Endothelial cell of umbilical vein (primary cell): ENCODE measurements around the gene APBB2. TPM values are rescaled to one million over a fixed set of nuclear protein-coding genes. Genes with fewer than 3 reads are reported as not detected.

ENCODE experiments used
- BruUV-seq: library from RNA; stranded (reverse); fragments of 400-500 nt; replicated peaks from 2 replicates; lab custom pipeline; 2021; lab: Mats Ljungman, UMichigan
- CTCF ChIA-PET: fragments of 300-600, 350-600 bp; sonication (Branson Sonifier 250); formaldehyde crosslinking; loops from one replicate; lab custom pipeline; 2021; ENCODE audit warnings: antibody characterized with exemption, inconsistent platforms; lab: Charles Lee
- POLR2A ChIA-PET: fragments of 300-600, 350-600 bp; sonication (Branson Sonifier 250); formaldehyde crosslinking; loops from one replicate; lab custom pipeline; 2021; ENCODE audit warnings: antibody characterized with exemption, inconsistent platforms; lab: Charles Lee
- DNase-seq: peaks from one replicate; pipeline ENCODE4 v3.0.0-alpha.2; 2011; ENCODE audit warnings: low read depth, low spot score
- FAIRE-seq: peaks from 2 replicates; lab custom pipeline; 2011; peaks lifted over from hg19 to GRCh38; lab: Jason Lieb, UNC
- H2AFZ ChIP-seq: 2 replicates; pipeline ENCODE4 v1.6.0; 2012; ENCODE audit warnings: low read depth, low read length, control low read depth, inconsistent platforms
- H3K27ac ChIP-seq: 2 replicates; pipeline ENCODE4 v1.5.1; 2011; ENCODE audit warnings: low read depth, mild to moderate bottlenecking, control low read depth, low read length, moderate library complexity; ENCODE audit not compliant: insufficient read depth
- H3K27me3 ChIP-seq, 2 experiments: 2 replicates each; pipeline versions ENCODE4 v1.6.0 to v1.6.1; 2011; ENCODE audit warnings: low read length in 2 of 2, mixed read lengths in 1 of 2; ENCODE audit not compliant: control insufficient read depth in 2 of 2, insufficient read depth in 2 of 2
- H3K36me3 ChIP-seq, 2 experiments: 2 replicates in 1 of 2; 3 replicates in 1 of 2; pipeline ENCODE4 v1.5.1; 2011; ENCODE audit warnings: low read length in 2 of 2, mild to moderate bottlenecking in 1 of 2, moderate library complexity in 1 of 2; ENCODE audit not compliant: control insufficient read depth in 2 of 2, insufficient read depth in 2 of 2; ENCODE audit errors: extremely low read depth in 1 of 2
- H3K4me1 ChIP-seq: 3 replicates; pipeline ENCODE4 v1.5.1; 2011; ENCODE audit warnings: mild to moderate bottlenecking, low read length; ENCODE audit not compliant: control insufficient read depth, insufficient read depth; ENCODE audit errors: extremely low read depth
- H3K4me2 ChIP-seq: 2 replicates; pipeline ENCODE4 v1.6.1; 2011; ENCODE audit warnings: low read length, control low read depth, mixed read lengths; ENCODE audit not compliant: insufficient read depth
- H3K4me3 ChIP-seq, 3 experiments: fragments of 200-600 bp in 1 of 3; sonication (generic), shearing (Covaris generic) in 1 of 3; replicated peaks in 1 of 3; 2 replicates each; pipeline ENCODE4 v1.5.1; 2011 to 2016; ENCODE audit warnings: control low read depth in 3 of 3, low read length in 3 of 3, mild to moderate bottlenecking in 2 of 3, inconsistent platforms in 1 of 3, low read depth in 1 of 3, moderate library complexity in 1 of 3; ENCODE audit not compliant: insufficient read depth in 1 of 3
- H3K79me2 ChIP-seq: 2 replicates; pipeline ENCODE4 v1.6.0; 2012; ENCODE audit warnings: low read length, inconsistent platforms; ENCODE audit not compliant: control insufficient read depth, insufficient read depth
- H3K9ac ChIP-seq: replicated peaks from 2 replicates; pipeline ENCODE3; 2011; ENCODE audit warnings: low read length, control low read depth; ENCODE audit not compliant: insufficient read depth; ENCODE audit errors: extremely low read depth
- H3K9me1 ChIP-seq: replicated peaks from 3 replicates; pipeline ENCODE4 v1.6.0; 2011; ENCODE audit warnings: mild to moderate bottlenecking, low read length; ENCODE audit not compliant: control insufficient read depth, insufficient read depth; ENCODE audit errors: extremely low read depth
- H3K9me3 ChIP-seq: replicated peaks from 2 replicates; pipeline ENCODE4 v1.5.1; 2012; ENCODE audit warnings: low read length, inconsistent platforms; ENCODE audit not compliant: control insufficient read depth, insufficient read depth
- H4K20me1 ChIP-seq: replicated peaks from 2 replicates; pipeline ENCODE3; 2011; ENCODE audit warnings: mild to moderate bottlenecking, low read length; ENCODE audit not compliant: control insufficient read depth, insufficient read depth; ENCODE audit errors: extremely low read depth
- EZH2 ChIP-seq: IDR thresholded peaks from 2 replicates; pipeline ENCODE4 v1.6.1; 2012; ENCODE audit warnings: borderline replicate concordance, low read depth, mild to moderate bottlenecking, moderate library complexity, low read length, inconsistent platforms; ENCODE audit not compliant: severe bottlenecking
- FOS ChIP-seq: IDR thresholded peaks from 2 replicates; pipeline ENCODE4 v1.6.1; 2011; ENCODE audit warnings: mild to moderate bottlenecking, low read length, moderate library complexity, borderline replicate concordance; ENCODE audit not compliant: insufficient read depth
- GATA2 ChIP-seq: IDR thresholded peaks from 2 replicates; pipeline ENCODE4 v1.7.0; 2011; ENCODE audit warnings: low read depth, mild to moderate bottlenecking, moderate library complexity, mixed read lengths, low read length; ENCODE audit not compliant: insufficient read length, insufficient read depth
- JUN ChIP-seq: IDR thresholded peaks from 2 replicates; pipeline ENCODE4 v1.6.1; 2011; ENCODE audit warnings: borderline replicate concordance, low read depth; ENCODE audit not compliant: insufficient read length, insufficient read depth
- MYC ChIP-seq: IDR thresholded peaks from one replicate; pipeline ENCODE4 v1.6.1; 2011; ENCODE audit warnings: mild to moderate bottlenecking, low read depth, low read length
- POLR2A ChIP-seq: IDR thresholded peaks from 2 replicates; pipeline ENCODE4 v1.6.1; 2012; ENCODE audit warnings: low read depth, mild to moderate bottlenecking, control low read depth, low read length
- POLR2AphosphoS5 ChIP-seq: IDR thresholded peaks from 2 replicates; pipeline ENCODE4 v1.6.1; 2012; ENCODE audit warnings: low read depth, mild to moderate bottlenecking, control low read depth, low read length, moderate library complexity; ENCODE audit not compliant: insufficient read depth
- dilution Hi-C: fragments of 300-500 bp; cut with MboI; formaldehyde crosslinking; loops from one replicate; pipeline ENCODE4 v1.15.0; 2019; ENCODE audit warnings: low sequenced_read_pairs; ENCODE audit not compliant: extremely low pct_ligation_motif_present
- intact Hi-C: fragments of 100-400 bp; cut with micrococcal nuclease; formaldehyde crosslinking; loops from one replicate; pipeline ENCODE4 v1.10.0; 2022
- polyA plus RNA-seq, 4 experiments: library from polyadenylated mRNA; depleted of rRNA in 3 of 4; stranded (reverse) in 3 of 4; unstranded in 1 of 4; fragments of >200 nt; gene quantifications; 2 replicates each; pipeline versions ENCODE4 v1.2.1 to v1.2.3, GENCODE V29; 2011 to 2012; ENCODE audit warnings: missing spikeins in 1 of 4
- total RNA-seq: library from RNA; stranded (reverse); gene quantifications from 2 replicates; pipeline ENCODE4 v1.2.3, GENCODE V29; 2021
- TF ChIP-seq, protein P1 (sequence below): IDR thresholded peaks from 2 replicates; pipeline ENCODE4 v1.6.1; 2011; ENCODE audit not compliant: insufficient read depth, insufficient read length
- TF ChIP-seq, protein P2 (sequence below), 2 donors: IDR thresholded peaks; 1 replicate in 1 of 2; 2 replicates in 1 of 2; pipeline ENCODE4 v1.5.1; 2011; ENCODE audit warnings: low read length in 2 of 2, mild to moderate bottlenecking in 2 of 2, moderate library complexity in 2 of 2, control low read depth in 1 of 2, inconsistent platforms in 1 of 2, low read depth in 1 of 2; ENCODE audit not compliant: insufficient read depth in 1 of 2; ENCODE audit errors: extremely low read depth in 1 of 2

Gene APBB2
- total and polyA plus RNA-seq, 2 donors (not counting 3 experiments of a cell fraction or from before 2014, with no cell fraction given) = 79.8 to 124 TPM

DNA sequence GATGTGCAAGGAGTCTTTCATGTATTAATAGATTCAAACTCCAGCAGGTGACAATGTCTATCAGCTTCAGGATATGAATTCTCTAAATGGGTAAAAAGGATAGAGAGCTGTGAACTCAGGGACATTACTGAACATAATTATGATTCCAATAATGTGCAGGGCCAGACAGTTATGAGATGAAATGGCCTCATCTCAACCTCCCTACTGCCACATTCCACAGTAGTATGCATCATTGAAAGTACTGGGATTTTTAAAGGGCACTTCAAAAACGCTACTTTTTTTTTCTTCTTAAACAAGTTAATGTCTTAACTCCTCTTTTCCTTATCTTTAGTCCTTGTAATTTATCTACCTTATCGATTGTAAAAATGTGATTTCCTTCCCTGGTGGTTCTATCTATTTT, 202.0 kb downstream of the APBB2 start:
- dilution Hi-C loops (no loop called here), intact Hi-C loops (no loop called here)
- Histone ChIP-seq H3K9ac (no peak overlapping the region), H3K79me2 (peaks cover 53% of the 10 kb centered on the region), H3K4me3 (no peak overlapping the region), H3K36me3 (peaks cover 3% of the 10 kb centered on the region in 2 experiments), H3K4me1 (peaks cover 11% of the 10 kb centered on the region), H3K9me3 (no peaks in the 10 kb centered on the region), H3K9me1 (no peaks in the 10 kb centered on the region), H4K20me1 (no peaks in the 10 kb centered on the region), H3K4me2 (no peak overlapping the region), H2AFZ (no peak overlapping the region), H3K27me3 (no peaks in the 10 kb centered on the region), H3K27ac (no peak overlapping the region)
- FAIRE-seq = no peak
- TF ChIP-seq JUN (no peak), EZH2 (no peak), POLR2AphosphoS5 (no peak), GATA2 (no peak), MYC (no peak), POLR2A (no peak), FOS (no peak)
- TF ChIP-seq, protein P1, sequence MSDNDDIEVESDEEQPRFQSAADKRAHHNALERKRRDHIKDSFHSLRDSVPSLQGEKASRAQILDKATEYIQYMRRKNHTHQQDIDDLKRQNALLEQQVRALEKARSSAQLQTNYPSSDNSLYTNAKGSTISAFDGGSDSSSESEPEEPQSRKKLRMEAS = no peak
- TF ChIP-seq, protein P2, sequence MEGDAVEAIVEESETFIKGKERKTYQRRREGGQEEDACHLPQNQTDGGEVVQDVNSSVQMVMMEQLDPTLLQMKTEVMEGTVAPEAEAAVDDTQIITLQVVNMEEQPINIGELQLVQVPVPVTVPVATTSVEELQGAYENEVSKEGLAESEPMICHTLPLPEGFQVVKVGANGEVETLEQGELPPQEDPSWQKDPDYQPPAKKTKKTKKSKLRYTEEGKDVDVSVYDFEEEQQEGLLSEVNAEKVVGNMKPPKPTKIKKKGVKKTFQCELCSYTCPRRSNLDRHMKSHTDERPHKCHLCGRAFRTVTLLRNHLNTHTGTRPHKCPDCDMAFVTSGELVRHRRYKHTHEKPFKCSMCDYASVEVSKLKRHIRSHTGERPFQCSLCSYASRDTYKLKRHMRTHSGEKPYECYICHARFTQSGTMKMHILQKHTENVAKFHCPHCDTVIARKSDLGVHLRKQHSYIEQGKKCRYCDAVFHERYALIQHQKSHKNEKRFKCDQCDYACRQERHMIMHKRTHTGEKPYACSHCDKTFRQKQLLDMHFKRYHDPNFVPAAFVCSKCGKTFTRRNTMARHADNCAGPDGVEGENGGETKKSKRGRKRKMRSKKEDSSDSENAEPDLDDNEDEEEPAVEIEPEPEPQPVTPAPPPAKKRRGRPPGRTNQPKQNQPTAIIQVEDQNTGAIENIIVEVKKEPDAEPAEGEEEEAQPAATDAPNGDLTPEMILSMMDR (IDR thresholded peaks at IDR 0.05; ENCODE audit: extremely low read depth in 1 of 2, insufficient read depth in 1 of 2, low read depth in 1 of 2, low read length in 2 of 2) = no peak
- no TSS peak for BruUV-seq
- ChIA-PET CTCF (interaction anchor here (1.5 to 3.2 kb wide), 3 partner anchors 10 to 36 kb away, joined by 3 to 10 read pairs (median 4); no protein-coding TSS in a partner anchor), POLR2A (no interaction called here)
- no peak for DNase-seq
